ENCODE results near the gene CFAP92. TPM values are rescaled to one million over a fixed set of nuclear protein-coding genes. Genes with fewer than 3 reads are reported as not detected.
A peak's percentile ranks its signal among the peaks of the same experiment; 100 is the strongest.

Gene CFAP92
- total RNA-seq (2014; rRNA removed; shearing (Covaris generic)) = 0.34 and 0.53 TPM in 2 replicates

DNA sequence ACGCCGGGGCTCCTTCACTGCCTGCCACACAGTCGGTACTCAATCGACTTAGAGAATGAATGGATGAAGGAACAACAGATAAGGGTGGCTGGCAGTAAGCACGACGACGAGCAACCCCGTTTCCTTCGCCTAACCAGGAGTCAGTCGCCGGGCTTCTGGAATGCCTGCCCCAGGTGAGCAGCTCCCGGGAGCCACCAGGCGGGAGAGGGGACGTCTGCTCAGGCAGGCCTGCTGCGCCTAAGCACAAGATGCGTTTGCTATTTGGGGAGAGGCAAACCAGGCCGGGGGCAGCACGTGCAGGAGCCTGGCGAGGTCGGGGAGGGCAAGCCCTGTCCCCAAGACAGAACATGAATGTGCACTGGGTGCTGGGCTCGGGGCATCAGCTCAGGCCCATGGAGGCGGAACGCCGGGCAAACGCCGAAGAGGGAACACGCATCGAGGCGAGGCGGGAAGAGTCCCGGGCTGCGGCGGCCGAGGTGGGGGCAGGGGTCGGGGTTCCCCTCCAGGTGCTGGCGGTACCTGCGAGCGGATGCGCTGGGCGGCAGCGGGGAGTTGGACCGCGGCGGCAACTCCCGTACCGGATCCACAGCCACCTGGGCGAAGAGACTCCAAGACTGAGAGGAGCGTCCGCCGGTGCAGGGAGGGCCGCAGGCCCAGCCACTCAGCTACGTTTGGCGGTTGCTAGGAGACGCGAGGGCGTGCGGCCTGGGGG, at the start of gene CFAP92:
TSS of gene CFAP92 (minus strand) at position 616 of the 712 bp plus-strand sequence. CDS start 772 bp downstream, outside the sequence.
- DNase-seq (ENCODE audit: low spot score) = no peak

DNA sequence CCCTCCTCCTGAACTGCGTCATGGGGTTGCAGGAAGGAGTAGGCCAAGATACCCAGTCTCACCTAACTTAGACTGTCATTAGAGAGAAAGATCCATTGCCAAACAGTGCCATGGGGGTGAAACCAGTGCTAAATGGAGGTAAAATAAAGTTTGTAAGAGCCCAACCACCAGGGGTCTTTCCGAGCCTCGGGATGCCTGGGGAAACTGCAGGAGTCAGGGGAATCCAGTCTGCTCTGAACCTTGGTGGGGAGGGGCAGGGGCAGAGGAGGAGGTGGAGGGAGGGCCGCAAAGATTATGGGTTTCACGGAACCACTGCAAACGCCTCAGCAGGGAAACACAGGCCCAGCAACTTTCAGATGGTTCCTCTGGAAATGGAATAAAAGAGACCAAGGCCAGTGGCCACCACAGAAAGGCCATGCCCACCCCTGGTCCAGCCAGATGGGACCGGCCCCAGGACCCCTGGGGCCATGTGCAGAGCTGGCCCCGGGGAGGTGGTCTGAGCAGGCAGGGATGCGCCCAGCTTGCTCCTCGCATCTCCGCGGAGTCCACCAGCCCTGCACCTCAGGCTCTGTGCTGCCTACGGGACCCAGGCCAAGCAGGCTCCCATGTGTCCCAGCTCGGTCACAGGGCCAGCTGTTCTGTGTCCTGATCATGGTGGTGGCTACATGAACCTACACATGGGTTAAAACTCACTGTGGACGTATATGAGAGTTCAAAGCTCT, 46.9 kb upstream of the CFAP92 start:
- no peak for DNase-seq (ENCODE audit: low spot score)

- DNase-seq (ENCODE audit: low spot score) = no peak
These were observed 46.1 kb upstream of the CFAP92 start for GRCh38 chr3:129040039-129040336.

DNA sequence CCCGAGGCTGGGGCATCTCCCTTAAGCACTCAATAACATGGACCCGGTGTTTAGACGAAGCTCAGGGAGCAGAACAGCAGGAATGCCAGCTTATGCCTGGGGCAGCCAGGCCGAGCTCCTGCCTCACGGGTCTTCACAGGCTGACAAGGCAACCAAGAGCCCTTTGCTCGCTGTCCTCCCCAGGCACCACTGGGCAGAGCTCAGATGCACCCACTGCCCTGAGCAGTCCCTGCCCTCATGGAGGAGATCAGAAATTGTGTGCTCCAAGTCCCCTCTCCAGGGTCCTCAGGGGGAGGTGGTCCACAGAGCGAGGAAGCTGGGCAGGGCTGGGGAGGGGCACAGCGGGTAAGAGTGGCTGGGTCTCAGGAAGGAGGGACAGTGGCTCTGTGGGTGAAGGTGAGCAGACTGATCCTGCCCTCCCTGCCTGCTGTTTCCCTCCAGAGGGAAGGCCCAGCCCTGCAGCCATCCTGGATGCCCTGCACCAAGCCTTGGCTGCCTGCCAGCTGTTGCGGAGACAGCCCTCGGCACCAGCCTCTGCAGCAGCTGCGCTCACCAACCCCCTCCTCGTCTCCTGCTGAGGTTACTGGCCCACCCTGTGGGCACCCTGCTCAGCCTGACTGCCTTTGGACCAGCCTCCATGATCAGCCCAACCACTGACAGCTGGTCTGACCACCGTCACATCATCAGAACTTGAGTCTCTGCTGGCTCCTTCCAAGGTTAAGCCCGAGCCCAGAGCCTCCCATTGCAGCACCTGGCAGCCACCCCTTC, 45.6 kb upstream of the CFAP92 start:
- DNase-seq (ENCODE audit: low spot score) = no peak

GRCh38 chr3:129038121-129038855, 44.4 kb upstream of the CFAP92 start:
- DNase-seq (ENCODE audit: low spot score) = no peak

- no peak for DNase-seq (ENCODE audit: low spot score)
These were observed 43.2 kb upstream of the CFAP92 start for GRCh38 chr3:129037093-129037419.

GRCh38 chr3:129036222-129037092, 42.6 kb upstream of the CFAP92 start:
- no peak for DNase-seq (ENCODE audit: low spot score)

- no peak for DNase-seq (ENCODE audit: low spot score)
These were observed 41.7 kb upstream of the CFAP92 start for GRCh38 chr3:129035360-129036221.

GRCh38 chr3:129034642-129035041, 40.8 kb upstream of the CFAP92 start:
- DNase-seq (ENCODE audit: low spot score) = no peak

- no peak for DNase-seq (ENCODE audit: low spot score)
These were observed 39.9 kb upstream of the CFAP92 start for GRCh38 chr3:129033633-129034321.

DNA sequence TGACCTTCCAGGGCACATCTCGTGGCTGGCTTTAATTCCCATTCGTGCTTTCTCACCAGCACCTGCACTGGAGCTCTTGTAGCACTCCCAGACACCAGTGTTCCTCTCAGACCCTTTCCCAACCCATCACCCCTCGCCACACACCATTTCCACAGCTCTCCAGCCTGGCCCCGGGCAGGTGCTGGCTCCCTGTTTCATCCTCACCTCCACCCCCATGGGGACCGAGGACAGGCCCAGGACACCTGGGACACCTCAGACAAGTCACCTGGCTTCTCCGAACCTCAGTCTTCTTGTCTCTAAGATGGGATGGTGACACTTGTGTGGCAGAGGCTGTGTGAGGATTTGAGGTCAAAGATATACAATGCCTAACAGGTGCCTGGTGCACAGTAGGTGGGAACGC, 39.3 kb upstream of the CFAP92 start:
- no peak for DNase-seq (ENCODE audit: low spot score)

GRCh38 chr3:129032716-129033115, 38.8 kb upstream of the CFAP92 start:
- no peak for DNase-seq (ENCODE audit: low spot score)

DNA sequence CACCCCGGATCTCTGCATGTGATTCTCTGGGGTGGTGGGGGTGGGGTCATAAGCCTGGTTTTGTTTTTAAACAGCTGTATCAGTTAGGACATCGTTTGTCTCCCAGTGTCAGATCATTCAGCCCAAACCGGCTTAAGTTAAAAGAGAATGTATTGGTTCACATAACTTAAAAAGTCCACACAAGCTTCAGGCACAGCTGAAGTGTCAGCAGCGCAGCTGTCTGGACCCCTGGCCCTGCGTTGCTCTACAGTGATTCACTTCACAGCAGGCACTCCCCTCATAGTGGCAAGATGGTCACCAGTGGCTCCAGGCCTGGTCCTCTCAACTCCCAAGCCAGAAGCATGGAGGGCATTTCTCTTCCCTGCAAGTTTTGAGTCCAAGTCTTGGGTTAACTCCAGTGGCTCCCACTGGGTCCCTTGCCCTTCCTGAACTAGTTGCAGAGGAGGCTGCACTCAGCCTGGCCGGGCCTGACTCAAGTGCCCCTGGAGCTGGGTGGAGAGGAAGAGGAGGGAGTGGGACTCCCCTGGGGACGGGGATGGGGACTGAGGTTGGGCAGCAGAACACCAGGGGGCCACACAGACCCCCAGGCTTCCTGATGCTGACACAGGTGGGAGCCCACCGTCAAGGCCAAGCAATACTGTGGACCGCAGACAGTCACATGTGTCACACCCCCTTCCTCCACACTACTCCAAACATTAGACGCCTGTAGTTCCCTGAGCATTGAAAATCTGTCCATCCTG, 37.8 kb upstream of the CFAP92 start:
- DNase-seq (ENCODE audit: low spot score) = no peak

- no peak for DNase-seq (ENCODE audit: low spot score)
These were observed 36.7 kb upstream of the CFAP92 start for GRCh38 chr3:129030611-129031010.

DNA sequence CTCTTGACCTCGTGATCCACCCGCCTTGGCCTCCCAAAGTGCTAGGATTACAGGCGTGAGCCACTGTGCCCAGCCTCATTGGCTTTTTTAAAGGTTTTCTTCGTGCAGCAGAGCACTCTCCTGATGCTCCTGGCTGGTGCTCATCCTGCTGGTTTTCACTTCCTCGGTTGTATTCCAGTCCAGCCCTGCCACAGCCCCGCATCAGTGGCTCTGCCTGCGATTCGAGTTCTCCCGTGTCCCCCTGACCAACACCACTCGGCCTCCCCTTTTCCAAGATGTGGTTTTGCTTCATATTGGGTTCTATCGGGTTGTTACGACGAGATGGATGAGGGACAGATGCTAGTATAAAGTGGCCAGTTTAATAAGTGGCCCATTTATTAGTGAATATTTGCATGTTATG, 35.0 kb upstream of the CFAP92 start:
- no peak for DNase-seq (ENCODE audit: low spot score)

- no peak for DNase-seq (ENCODE audit: low spot score)
These were observed 33.6 kb upstream of the CFAP92 start for GRCh38 chr3:129027544-129027880.

DNA sequence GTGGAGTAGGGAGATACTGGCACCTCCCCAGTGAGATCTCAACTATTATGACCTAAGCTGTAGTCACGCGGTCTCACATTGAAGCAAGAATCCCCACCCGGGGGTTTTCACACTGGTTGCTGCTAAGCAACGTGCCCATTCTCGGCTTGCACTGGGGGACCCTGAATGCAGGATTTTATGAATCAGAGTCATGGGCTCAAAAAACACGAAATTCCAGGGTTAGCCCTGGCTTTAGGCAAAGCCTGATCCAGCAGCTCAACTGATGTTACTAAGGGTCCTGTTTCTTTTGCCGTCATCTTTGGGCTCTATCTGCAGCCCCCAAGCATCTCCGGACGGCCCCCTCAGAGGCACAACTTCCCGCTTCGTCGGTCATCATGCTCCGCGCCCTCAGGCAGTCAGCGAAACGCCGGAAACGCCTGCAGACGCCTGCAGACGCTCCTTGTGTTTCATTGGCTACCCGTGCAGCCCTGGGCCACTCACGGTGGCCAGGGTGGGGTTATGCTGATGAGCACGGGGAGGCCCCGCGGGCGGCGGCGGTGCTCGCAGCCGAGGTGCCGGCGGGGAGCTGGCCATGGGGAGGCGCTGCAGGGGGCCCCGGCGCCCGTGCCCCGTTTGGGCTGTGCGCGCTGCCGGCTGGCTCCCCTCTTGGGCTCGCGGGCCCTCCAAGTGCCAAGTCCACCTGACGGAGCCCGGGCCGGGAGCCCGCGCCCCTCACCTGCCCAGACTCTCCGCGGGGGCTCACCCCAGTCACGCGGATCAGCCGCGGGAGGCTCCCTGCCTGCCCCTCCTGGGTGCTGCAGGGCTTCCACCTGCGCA, 33.1 kb upstream of the CFAP92 start:
- DNase-seq (ENCODE audit: low spot score) = peak; percentile 94
